OCI-LY1 (cell line): ENCODE data around the gene TUBA1C.

ENCODE experiments used
- EZH2 ChIP-seq: fragments of 200-600 bp; sonication (generic), shearing (Covaris generic); IDR thresholded peaks from 2 replicates; pipeline ENCODE4 v1.8.0; 2017; ENCODE audit warnings: borderline replicate concordance, mixed run types, mild to moderate bottlenecking, antibody characterized with exemption, low read length, moderate library complexity, mixed read lengths
- TF ChIP-seq, protein P1 (sequence below): fragments of 200-600 bp; sonication (generic), shearing (Covaris generic); IDR thresholded peaks from 2 replicates; pipeline ENCODE4 v1.5.1; 2017; ENCODE audit warnings: mild to moderate bottlenecking, antibody characterized with exemption, low read length, moderate library complexity, mixed read lengths

DNA sequence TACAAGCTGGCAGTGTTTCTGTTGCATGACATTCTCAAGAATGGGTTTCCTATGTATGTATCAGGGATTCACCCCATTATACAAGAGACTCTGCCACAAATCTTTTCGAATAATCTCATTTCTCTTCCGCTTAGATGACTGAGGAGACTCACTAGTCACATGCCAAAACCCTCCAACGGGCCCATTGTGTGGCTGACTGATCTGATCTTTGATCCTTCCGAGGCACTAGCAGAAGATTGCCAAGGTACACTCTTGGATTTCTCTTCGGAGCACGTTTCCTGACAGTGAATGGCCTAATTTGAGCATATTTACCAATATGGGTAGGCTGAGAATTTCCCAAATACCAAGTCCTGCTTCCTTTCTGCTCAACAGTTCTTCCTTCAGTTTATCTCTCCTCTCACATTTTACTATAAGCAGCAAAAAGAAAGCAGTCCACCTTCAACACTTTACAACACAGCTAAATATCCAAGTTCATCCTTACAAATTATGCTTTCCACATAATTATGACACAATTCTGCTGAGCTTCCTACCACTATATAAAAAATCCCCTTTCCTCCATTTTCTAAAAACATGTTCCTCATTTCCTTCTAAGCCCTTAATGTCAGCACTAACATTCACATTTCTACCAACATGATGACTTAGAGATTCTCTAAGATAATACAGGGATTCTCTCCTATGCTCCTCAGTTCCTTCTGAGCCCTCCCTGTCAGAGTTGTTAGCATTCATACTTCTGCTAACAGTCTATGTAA is 41.1 kb downstream of the TUBA1C start:
- no peak for TF ChIP-seq EZH2
- TF ChIP-seq, protein P1, sequence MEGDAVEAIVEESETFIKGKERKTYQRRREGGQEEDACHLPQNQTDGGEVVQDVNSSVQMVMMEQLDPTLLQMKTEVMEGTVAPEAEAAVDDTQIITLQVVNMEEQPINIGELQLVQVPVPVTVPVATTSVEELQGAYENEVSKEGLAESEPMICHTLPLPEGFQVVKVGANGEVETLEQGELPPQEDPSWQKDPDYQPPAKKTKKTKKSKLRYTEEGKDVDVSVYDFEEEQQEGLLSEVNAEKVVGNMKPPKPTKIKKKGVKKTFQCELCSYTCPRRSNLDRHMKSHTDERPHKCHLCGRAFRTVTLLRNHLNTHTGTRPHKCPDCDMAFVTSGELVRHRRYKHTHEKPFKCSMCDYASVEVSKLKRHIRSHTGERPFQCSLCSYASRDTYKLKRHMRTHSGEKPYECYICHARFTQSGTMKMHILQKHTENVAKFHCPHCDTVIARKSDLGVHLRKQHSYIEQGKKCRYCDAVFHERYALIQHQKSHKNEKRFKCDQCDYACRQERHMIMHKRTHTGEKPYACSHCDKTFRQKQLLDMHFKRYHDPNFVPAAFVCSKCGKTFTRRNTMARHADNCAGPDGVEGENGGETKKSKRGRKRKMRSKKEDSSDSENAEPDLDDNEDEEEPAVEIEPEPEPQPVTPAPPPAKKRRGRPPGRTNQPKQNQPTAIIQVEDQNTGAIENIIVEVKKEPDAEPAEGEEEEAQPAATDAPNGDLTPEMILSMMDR = no peak
